HG02623 (cell line): ENCODE measurements around the gene FAM53B.
"Not testable (repeated sequence)": the region's sequence is repeated elsewhere in the genome, so short reads cannot be mapped to it uniquely, and the experiment has no call there.

Experiments
- ATAC-seq: cut with Tn5 transposase; IDR thresholded peaks from one replicate; pipeline ENCODE4 v1.9.1; 2021; ENCODE audit warnings: moderate library complexity; ENCODE audit not compliant: unreplicated experiment

The FAM53B gene

DNA sequence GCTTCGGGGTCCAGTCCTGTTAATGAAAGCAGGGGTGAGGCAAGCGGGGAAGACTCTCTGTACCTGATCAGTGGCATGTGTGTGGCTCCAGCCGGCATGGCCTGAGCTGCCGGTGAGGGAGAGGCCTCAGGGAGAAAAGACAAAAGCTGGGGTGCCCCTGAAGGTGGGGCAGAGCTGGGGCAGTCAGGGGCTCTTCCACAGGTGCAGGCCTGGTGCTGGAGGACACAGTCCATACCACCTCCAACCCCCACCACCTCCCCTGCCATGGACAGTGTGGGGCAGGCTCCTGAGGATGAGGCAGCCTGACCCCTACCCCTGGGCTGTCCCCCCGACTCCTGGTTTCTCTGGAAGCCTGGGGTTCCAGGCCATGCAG, 153.1 kb downstream of the FAM53B start:
- ATAC-seq: no peak

DNA sequence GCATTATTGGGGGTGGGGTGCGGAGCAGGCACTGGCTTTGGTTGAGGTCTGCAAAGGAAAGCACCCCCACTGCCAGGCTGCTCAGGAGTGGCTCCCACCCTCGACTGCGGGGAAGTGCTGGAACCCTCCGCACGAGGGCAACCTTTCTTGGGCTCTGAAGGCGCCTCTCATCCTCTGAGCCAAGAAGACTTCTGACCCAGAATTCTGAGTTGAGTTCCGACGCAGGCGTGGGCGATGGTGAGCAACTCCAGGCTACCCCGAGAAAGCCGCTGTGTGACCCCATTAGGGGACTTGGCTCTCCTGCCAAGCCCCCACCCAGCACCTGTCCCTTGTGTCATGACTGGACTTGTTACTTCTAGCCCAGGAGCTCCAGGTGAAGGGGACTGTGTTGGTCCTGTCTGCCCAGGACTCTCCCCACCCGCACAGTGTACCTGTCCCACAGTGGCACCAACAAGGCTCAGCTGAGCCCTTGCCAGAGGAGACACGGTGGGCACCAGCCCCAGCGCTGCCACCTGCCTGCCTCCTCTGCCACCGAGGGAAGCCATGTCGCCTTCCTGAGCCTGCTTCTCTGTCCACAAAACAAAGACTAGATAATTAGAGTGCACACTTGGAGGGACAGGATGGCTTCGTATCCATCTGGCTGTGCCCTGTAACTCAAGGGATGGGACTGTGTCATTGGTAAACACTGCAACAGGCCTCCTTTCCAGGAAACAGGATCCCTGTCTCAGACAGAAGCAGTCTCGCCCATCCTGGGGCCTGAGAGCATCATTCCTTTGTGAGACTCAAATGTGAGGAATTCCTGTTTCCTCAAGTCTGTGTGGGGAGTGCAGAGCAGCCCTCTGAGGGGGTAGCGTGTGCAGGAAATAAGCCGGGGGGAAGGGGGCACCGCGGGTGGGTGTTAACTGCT, 153.7 kb downstream of the FAM53B start:
- ATAC-seq: no peak

DNA sequence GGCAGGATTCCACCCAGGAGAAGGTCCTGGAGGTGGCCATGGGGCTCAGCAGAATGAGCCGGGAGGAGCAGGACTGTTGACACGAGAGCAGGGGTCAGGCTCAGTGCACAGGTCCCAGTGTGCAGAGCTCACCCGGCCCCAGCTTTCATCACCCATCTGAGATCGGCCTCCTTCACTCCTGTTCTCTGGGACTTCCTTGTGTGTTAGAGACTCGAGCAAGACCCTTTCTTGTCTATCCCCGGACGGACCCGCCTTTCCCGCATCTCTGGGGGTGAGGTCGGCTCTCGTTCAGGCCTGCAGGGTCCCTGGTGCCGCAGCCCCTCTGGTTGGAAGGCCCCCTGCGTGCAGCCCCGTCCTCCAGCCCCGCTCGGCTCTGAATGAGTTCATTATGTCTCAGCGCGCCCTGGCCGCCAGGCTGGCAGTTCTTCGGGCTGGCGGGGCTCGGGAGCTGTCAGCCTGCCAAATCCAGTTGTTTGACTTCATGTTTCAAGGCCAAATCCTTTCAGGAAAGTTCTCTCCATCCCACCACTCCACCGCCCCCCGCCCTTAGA, 154.6 kb downstream of the FAM53B start:
- no peak for ATAC-seq

DNA sequence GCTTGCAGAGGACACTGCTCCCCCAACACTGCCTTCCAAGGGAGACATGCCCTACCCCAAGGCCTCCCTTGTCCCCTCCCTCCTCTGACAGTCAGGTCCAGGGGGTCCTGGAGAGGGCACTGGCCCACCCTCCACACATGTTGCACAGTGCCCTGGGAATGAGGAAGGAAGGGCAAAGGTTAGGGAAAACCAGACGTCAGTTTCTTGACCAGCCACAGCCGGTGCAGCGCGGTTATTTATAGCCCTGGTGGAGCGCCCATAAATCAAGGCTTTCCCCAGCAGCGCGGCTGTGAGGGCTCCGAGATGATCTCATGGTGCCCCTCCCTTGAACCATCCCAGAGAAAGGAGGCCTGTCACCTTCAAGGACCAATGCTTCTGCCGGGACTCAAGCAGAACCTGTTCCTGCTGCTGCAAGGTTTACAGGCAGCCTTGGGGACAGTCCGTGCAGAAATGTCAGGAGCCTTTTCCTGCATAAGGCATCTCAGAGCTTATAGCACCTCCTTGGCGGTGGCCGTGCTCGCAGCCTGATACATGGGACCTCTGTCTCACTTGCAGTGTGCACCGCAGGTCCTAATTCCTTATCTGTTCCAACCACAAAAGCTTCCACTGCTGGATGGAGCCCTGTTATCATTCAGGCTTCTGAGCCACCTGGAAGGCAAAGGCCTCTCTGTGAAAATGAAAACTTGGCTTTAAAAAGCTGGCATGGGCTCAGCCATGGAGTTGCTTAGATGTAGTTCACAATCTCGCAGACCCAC, 155.3 kb downstream of the FAM53B start:
- no peak for ATAC-seq

DNA sequence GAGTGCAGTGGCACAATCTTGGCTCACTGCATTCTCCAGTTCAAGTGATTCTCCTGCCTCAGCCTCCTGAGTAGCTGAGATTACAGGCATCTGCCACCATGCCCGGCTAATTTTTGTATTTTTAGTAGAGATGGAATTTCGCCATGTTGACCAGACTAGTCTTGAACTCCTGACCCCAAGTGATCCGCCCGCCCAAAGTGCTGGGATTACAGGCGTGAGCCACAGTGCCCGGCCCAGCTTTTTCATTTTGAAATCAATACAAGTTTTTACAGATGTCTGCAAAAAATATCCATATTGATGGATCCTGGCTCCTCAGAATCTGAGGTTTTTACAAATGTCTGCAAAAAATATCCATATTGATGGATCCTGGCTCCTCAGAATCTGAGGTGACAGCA, 155.8 kb downstream of the FAM53B start:
- ATAC-seq: not testable (repeated sequence)

DNA sequence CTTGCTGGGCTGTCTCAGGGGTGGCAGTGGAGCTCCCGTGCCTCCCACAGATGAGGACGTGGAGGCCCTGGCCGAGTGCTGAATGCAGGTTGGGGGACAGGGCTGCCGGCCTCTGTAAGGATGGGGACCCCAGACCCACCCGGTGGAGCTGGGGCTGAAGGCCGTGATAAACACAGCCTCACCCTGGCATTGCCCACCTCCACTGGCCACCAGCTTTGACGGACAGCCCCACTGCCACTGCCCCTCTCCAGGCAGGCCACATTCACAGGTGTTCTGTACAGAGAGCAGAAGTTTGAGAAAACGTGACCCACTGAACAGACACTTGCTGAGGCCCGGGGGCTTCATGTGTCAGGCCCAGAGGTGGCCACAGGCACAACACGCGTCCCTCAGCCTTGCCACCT, 156.4 kb downstream of the FAM53B start:
- no peak for ATAC-seq

DNA sequence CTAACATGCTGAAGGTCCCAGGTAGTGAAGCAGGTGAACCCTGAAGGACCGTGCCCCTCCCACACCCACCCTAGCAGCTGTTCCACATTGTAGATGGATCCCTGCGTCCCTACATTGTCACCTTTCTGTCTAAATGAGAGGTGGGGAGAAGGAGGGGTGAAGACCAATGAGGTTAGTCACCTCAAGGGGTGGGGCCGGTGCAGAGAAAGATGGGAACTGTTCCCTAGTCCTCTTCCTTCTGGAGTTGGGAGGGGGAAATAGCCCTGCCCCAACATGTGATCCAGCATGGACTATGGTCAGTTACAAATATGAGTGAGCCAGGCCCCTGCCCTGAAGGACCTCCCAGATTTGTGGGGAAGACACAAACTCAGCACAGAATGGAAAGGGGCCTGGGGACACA, 158.0 kb downstream of the FAM53B start:
- no peak for ATAC-seq

DNA sequence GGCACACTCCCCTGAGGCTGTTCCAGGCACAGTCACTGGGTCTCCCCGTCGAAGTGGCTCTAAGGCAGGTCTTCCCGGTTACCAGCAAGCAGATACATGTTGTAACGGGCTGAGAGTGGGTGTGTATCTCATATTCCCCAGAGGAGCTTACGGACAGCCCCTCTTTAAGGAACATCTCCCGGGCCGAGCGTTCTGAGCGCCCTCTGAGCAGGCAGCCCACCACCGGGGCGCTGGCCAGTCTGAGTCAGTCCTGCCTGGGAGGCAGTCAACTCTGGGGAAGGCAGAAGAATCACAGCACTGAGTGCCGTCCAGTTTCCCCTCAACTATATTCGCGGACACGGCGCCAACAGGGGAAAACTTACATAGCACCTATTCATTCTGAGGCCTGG, 165.2 kb downstream of the FAM53B start:
- ATAC-seq: no peak

DNA sequence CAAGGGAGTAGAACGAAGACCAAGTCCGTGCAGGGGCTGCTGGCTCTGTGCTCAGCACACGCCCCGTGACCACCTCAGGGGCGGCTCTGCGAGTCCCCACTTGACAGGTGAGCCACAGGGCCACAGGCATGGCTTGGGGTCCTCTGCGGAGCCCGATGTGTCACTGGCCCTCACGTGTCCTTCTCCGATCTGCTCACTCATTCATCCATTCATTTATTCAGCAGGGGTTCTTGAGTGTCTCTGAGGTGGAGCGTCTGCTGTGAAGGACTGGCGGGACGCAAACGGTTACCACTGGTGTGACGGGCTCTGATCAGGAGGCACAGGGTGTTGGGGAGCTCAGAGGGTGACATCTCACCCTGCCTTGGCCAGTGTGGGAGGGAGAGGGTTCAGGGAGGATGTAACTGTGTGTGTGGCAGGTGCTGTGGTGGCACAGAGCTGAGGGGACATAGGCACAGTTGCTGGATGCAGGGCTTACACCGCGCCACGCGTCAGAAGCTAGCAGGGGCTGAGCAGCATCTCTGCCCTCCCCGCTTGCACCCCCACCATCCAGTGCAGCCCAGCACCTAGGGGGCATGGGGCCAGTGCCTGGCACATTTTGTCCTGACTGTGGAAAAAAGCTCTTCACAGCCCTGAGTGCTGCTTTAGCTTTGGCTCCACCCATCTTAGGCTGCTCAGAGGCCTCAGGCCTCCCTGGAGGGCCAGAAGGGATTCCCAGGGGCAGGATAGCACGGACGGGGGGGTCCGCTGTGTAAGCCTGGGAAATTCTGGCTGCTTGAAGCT, 165.8 kb downstream of the FAM53B start:
- no peak for ATAC-seq

DNA sequence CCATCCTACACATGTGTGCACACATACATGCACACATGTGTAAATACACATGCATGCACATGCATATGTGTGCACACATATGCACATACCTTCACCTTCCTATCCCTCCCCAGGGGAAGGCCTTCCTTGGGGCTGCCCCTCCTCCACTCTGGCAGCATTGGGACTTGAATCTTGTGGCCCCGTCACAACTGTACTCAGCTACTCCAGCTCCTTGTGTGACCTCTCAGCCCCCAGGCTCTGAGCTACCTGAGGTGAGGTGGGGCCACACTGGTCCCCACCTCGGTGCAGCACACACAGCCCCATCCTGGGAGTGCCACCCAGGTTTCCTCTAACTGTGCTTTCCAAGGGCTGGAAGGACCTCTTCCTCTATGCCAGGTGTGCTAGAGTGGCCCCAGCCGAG, 166.5 kb downstream of the FAM53B start:
- ATAC-seq: no peak

DNA sequence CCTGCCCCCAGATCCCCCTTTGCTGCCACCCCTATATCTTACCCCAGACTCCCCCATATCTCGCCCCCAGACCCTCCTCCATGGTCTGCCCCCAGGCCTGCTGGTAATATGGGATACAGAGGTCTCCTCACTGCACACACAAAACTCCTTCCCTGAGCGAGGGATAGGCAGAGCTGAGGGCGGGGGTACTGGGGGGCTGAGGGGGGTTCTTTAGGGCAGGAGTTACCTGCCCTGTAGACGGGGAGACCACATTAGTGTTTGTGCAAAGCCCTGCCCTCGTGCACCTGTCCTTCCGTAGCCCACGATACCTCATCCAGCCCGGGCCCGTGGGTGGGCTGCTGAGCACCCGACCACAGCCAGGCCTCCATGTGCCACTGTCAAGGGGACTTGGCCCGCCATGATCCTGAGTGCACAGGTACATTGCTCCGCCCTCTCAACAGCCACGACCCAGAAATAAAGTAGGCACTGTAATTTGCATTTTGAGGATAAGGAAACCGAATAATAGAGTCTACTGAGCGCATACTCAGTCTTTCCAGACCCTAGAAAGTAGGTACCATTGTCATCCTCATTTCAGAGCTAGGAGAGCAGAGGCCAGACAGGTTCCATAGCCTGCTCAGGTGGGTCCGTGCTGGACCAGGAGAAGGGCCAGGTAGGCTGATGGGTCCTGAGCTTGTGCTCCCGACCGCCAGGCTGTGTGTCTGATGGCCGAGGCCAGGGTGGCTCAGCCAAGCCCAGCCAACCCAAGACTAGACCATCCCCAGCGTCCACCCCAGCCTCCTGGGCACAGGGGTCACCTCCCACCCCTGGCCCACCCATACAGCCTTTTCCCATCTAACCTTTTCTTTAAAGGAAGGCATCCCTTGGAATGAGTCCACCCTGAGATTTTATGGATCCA, 167.4 kb downstream of the FAM53B start:
- ATAC-seq: no peak

DNA sequence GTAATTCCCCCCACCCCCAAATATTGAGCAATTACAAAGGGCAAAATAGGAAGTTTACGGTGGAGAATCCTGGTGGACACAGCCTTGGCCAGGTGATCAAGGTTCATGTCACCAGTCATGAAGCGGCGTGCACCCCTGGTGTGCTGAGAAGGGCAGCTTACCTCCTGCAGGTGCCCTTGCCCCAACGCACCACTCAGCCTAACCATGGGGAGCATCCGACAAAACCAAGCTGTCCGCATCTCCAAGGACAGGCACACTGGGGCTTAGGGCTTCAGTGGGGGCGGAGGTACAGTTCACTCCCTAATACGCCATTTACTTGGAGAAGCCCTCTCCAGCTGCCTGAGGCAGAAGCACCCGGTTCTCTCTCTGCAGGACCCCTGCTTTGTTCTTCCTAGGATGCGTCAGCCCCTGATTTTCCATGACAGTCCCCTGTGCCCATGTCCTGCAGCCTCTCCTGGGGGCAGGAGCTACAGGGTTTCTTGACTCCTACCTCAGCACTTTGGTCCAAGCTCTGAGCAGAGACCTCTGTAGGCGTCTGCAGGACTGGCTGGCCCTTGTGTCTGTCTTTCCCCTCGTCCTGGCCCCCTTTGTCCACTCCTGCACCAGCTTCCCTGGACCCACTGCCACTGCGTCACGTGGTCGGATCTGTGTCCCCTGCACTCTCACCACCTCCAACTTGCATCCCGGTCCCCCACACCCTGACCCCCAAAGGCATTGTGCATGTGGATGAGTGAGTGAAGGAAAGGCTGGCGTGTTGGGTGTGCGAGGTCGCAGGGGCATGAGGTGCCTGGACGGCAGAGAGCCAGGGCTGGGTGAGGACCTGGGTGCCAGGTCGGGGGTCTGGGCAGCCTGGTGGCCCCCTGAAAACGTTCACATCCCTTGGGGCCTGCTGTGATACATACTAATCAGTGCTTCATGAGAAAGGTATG, 168.8 kb downstream of the FAM53B start:
- no peak for ATAC-seq

DNA sequence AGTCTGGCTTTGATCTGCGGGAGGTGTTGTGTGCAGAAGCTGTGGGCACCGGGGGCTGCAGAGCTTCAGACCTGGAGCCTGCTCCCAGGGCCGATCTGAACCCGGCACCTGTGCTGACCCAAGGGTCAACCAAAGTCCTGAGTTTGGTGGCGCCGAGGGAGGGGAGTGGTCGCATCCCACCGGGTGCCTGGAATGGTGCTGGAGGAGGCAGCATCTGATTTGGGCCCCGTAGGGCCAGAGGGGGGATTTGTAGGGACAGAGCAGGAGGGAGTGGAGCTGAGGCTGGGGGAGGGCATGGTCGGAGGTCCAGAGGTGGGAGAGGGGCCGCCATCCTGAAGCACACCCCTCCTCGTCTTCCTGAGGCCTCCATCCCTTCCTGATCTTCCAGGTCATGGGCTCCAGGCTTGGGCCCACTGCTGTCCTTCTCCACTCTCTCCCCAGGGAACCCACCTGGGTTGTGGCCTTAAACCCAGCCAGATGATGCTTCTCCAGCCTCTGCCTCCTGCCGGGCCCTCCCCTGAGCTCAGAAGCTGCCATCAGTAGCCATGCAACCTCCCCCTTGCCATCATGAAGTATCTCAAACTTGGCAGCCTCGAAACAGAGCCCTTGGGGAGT, 169.6 kb downstream of the FAM53B start:
- ATAC-seq: no peak

DNA sequence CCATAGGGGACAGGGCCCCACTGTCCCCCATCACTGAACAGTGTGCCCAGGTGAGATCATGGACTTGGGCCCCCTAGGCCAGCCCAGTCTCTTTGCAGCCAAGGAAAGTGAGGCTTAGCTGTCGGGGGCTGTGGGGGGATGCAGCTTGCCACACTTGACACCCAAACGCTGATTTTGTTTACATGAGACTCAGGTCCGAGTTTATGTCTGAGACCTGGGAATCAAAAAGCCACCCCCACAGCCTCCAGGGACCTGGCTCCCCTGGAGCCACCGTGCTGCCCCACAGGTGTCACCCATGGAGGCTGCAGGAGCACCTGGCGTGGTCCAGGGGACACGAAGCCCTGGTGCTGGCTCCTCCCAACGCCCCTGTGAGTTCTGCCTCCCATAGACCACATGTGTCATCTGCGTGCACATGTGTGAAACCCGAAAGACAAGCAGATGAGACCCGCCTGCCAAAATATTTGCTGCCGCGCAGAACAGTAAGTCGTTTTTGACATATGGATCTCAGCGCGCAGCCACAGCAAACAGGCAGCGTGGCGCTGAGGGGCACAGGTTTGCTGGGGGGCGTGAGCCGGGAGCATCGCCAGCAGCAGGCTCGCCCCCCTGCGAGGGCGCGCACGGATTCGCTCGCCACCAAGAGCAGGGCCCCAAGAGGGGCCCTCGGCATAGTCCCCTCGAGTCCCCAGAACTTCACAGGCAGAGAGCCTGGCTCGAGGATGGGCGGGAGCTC, 170.3 kb downstream of the FAM53B start:
- ATAC-seq: no peak

DNA sequence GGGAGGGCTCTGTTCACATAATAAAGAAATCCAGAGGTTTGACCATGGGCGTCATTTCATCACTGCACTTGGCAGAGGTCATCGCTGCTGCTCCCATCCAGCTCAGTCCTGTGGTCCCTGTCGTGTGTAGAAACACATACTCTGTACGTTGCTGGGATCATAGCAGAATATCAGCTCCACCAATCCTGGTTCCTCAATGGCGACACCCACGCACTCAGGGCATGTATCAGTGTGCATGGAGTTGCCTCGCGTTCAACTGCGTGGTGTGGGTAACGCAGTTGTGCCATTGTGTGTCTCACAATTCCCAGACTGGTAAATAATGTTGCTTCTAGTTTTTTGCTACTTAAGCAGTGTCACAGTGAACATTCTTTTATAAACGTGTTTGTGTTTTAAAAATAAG, 171.4 kb downstream of the FAM53B start:
- ATAC-seq: no peak

DNA sequence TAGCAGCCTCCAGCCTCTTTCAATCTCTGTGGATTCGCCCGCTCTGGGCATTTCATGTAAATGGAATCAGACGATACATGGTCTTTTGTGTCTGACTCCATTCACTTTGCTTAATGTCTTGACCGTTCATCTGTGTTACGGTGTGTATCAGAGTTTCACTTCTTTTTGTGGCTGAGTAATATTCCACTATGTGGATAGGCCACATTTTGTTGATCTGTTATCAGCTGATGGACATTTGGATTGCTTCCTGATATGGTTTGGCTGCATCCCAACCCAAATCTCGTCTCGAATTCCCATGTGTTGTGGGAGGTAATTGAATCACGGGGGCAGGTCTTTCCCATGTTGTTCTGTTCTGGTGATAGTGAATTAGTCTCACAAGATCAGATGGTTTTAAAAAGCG, 173.5 kb downstream of the FAM53B start:
- ATAC-seq: no peak

DNA sequence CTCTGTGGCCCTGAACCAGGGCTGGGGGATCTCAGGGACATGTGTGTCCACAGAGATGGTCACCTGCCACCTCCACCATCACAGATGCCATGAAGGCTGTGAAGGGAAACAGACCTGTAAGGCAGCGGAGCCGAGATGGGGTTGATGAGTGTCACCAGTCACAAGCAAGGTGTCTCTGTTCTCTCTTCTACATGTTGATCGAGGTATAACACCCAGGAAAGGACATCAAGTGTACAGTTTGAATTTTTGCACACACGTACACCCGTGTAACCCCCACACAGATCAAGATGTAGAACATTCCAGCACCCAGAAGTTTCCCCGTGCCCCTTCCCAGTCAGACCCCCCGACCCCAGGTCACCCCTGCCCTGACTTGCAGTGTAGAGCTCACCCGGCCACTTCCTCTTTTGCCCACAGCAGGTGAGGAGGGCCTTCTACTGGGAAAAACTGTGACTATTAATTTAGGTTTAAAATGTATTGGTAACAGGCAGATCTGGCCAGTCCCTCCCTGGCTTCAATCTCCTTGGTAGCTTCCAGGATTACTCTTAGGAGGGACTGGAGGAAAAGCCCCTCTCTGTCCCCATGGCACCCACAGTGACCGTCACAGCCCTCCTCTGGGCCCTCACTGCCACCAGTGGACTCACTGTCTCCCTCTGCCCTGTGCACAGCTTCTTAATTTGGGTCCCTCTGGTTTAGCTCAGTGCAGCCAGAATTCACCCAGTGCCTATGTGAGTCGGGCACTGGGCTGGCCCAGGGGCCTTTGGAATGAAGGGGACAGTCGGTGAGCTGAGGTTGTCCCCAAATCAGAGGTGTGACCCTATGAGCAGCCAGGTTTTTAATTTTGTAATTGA, 174.3 kb downstream of the FAM53B start:
- no peak for ATAC-seq
